HG03064 (cell line): ENCODE measurements around the gene KIF26A.

Experiments used
- ATAC-seq: cut with Tn5 transposase; IDR thresholded peaks from one replicate; pipeline ENCODE4 v1.9.1; 2021; ENCODE audit warnings: low read depth; ENCODE audit not compliant: unreplicated experiment

KIF26A gene

GRCh38 chr14:104129556-104129955 is 8.8 kb upstream of the KIF26A start:
- ATAC-seq, result no peak

DNA sequence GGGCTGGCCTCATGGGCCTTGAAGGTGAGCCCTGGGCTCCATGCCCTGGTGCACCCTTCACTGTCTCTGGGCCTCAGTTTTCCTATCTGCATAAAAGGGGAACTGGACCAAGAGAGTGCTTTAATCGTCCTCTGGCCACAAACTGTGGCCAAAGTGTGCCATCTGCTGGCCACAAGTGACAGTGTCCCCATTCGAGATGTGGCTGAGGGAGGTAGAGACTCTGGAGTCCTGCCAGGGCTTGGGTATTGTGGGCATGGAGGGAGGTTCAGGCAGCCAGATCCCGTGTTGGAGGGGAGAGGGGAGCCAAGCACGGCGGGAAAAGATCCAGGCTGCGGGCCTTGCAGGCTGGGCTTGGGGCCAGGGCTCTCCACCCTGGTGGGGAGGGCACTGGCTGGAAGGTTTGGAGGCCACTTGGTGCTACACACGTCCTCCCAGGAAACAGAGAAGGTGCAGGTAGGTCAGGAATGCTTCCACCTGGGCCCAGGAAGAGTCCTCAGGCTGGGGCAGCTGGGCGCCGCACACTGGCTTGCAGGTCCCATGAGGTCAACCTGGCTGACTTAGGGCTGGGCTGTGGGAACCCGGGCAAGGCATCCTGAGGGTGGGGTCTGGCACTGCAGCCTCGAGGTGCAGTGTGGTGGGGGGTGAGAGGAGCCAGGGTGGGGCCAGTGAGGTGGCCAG is 7.3 kb upstream of the KIF26A start:
- no peak for ATAC-seq

- no peak for ATAC-seq
Measured at GRCh38 chr14:104131968-104132732, 6.2 kb upstream of the KIF26A start.

DNA sequence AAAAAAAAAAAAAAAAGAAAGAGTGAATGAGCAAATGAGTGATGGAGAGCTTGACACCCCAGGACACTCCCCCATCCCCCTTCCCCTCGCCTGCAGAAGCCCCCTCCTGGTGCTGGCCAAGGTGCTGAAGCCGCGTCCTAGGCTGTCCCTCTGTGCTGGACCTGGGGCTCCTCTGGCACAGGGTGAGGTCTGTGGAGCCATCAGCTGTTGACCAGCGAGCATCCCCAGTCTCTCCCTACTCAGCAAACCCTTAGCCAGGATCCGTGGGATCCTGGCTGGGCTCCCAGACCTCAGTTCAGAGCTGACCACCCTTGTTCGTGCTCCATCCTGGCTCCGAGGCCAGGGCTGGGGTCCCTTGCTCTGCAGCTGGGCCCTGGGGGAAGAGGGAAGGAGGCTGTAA is 5.4 kb upstream of the KIF26A start:
- ATAC-seq, result no peak

DNA sequence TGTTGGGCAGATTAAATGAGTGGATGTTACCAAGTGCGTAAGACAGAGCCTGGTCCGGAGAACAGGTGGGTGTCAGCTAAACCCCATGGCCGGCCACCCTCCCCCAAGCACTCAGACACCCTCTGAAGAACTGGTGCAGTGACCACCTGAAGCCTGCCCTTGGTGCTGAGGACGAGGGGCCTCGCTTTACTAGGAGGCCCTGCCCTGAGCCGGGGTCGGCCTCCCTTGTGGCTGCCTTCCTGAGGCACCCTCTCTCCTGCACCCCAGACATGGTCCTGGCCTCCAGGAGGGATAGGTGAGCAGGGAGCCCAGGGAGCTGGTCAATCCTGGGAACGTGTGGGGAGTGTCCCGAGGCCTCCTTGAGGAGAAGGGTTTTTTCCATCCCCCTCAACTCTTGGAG is 4.9 kb upstream of the KIF26A start:
- ATAC-seq, result no peak

DNA sequence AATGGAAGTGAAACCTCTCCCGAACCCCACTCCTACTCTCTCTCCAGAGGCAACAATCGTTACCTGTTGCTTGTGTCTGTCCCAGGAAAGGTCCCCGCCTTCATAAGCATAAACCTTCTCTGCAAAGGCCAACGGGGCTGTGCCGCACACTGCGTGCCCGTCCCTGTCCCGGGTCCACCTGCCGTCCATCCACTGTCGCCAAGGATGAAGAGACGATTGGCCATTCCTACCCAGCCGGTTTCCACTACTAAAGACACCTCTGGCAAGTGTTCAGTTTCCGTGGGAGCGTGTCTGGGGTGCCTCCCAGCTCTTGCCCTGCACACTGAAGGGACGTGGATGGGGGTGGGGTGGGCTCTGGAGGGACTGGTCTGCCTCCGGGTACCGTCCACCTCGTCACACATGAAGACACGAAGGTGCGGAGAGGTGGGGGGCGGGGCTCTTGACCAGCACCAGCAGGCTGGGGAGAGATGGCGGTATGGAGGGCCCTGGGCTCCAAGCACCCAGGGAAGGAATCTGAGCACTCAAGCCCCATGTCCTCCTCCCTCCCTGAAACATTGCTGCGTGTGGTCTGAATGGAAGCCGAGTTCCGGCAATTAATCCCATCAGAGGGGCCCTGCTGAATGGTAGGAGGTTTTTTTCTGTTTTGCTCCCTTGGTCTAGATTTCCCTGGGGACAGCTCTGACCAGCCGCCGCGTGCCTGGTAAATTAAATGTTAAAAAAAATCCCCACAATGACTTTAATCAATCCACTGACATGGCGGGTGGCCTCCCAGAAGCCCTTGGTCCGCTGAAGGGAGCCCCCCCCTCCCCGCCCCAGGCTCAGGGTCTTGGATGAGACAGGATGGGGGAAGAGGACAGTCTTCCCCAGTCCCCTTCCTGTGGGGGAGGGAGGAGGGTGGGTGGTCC is 4.1 kb upstream of the KIF26A start:
- no peak for ATAC-seq

- ATAC-seq, result no peak
Measured at GRCh38 chr14:104135121-104135903, 3.1 kb upstream of the KIF26A start.

DNA sequence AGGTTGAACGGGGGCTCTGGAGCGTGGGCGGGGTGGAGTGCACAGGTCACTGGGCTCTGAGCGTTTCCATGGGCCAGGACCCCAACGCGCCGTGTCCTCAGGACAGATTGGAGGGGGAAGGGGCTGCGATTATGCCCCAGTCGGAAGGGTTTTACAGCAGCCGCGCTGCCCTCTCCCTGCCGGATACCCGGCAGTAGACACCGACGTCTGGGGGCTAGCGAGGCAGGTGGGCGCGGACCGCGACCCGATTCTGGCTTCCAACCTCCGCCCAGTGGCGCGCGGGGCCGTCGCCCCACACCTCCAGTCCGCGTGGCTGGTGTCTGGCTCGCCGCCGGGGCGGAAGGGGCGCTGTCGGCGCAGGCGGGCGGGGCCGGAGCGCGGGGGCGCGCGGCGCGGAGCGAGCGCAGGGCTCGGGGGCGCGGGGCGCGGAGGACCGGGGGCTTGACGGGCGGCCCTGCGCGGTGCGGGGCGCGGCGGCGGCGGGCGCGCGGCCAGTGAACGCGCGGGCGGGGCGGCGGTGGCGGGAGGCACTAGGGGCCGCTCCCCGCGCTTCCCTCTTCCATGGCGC is 2.4 kb upstream of the KIF26A start:
- no peak for ATAC-seq

DNA sequence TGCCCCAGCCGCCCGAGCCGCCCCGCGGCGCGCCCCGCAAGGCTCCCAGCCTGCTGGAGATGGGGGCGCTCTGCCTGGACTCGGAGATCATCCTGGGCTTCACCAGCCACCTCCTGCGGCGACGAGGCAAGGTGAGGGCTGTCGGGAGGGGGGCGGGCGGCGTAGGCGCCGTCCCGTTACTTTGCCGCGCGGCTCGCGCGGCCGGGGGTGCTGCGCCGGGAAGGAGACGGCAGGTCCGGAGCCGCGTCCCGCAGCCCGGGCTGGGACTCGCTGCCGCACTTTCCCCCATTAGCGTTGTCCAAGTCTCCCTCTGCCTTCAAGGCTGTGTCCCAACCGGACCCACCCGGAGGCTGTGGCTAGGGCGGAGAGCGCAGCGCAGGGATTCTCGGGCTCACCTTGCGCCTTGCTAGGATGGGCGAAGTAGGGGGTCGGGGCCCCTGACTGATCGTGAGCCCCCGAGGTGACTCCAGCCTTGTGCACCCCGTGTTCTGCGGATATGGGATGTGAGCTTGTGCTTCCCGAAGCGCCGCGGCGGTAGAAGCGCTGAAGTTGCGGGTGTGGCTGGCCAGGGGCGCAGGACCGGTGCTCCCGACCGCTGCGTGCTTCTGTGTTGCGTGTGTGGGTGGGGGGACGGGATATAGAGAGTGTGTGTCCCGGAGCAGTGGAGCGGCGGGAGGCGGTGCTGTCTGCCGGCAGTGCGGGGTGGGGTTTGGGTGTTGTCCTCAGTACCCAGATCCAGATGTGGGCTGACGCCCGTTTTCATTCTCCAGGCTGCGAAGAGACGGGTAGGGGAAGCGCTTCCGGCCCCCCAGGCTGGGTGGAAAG is 1.7 kb upstream of the KIF26A start:
- no peak for ATAC-seq

DNA sequence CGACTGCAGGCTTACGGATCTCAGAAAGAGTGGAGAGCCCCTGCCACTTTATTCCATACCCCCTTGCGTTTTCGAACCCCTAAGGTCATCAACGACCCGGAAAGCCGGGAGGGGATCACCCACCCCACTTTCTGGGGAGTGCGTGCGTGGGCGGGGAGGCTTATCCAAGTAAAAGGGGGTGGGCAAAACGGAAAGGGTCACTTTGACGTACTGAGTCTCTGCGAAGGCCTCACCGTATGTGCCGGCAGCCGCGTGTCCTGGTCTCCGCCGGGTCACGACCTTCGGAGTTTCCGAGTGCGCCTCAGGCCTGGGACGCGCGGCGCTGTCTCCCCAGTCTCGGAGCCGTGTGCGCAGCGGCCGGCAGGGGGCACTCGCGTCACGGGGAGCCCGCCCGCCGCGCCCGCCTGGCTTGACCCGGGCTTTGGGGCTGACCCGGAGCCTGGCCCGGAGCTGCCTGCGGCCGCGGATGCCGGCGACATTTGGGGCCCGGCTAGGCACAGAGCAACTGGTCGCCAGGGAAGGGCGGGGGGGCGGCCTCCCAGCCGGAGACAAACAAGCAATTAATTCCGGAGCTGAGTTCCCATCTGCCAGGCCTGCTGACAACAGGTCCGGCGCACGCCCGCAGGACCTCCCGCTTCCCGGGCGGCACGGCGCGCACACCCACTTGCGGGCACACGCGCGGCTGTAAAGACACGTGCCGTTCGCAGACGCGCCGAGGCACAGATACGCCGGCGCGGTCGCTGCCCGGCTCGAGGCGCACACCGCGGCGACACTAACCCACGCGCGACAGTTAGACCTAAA is 890 bp upstream of the KIF26A start:
- no peak for ATAC-seq

- no peak for ATAC-seq
Measured at GRCh38 chr14:104138718-104139459, 502 bp downstream of the KIF26A start.

DNA sequence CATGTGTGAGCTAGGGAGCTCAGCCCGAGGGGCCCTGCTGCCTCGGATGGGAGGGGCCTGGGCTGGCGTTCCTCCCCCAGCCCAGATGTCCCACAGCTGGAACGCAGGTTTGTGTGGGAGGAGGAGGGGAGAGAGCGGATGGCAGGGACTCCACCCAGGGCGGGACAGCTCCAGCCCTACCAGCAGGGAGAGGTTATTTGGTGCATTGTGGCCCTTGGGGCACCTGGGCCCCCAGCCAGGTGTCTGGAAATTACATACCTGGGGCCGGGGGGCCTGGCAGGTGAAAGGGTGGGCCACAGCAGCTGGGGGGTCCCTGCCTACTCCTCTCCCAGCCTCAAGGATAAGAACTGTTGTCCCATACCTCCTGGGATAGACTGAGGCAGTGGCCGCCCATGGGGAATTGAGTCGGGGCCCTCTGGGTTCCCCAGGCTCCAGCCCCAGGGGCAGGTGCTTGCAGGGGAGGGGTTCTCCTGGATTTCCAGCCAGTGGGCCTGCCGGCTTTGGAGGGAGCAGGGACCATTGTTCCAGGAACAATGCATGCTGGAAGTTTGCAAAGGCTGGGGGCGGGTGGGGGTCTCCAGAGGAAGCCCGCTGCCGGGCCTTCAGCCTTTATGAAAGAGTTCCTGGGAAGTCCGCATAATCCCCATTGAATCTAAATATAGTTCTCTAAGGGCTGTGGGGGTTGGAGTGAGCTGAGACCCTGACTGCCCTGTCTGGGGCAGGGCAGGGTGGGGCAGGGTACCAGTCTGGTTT is 1.2 kb downstream of the KIF26A start:
- no peak for ATAC-seq

DNA sequence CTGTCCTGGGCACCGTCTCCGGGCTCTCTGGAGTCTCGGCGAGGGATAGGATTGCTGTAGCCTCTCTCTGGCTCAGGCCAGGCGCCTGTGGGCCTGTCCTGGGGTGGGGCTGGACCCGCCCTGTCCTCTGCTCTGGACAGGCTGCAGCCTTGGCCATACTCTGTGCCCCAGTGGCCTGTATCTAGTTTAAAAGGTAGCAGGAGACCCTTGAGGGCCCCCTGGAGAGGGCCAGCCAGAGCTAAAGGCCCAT is 1.8 kb downstream of the KIF26A start:
- ATAC-seq, result no peak

DNA sequence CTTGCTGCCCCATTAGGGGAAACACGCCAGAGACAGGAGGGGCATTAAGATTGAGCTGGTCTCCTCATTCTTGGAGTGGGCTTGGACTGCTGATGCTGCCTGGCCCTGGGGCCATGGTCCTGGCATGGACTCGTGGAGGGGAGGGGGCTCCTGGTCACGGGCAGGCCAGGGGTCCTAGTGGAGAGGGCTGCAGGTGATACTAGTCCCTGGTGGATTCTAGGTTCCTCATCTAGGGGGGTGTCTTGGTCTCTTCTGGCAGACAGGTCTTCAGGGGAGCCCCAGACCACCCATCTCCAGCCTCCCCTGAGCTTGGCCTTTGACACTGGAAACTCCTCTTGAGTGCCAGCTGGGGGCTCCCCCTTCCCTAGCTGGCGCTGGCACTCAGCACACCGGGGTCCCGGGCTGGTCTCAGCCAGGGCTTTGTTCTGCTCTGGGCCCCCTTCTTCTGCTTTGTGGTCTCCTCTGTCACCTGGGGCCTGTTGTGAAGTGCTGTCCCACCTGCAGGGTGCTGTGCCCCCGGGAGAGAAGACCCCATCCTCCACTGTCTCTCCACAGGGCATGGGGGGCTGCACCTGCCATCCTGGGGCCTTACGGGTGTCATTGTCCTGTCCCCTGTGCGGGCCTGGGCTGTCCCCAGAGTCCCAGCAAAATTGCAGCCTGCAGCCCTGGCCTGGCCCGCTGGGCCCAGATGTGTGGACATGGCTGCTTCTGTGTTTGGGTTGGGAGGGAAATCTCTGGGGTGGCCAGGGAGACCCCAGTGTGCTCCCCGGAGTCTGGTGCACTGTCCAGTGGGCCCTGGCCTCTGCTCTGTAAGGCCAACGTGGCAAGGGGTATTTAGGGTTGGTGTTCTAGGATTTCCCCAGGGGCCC is 2.3 kb downstream of the KIF26A start:
- no peak for ATAC-seq

- no peak for ATAC-seq
Measured at GRCh38 chr14:104141621-104142091, 3.3 kb downstream of the KIF26A start.
